ENCODE measurements around the gene ACIN1. TPM values are rescaled to one million over a fixed set of nuclear protein-coding genes. Genes with fewer than 3 reads are reported as not detected.

The ACIN1 gene
- total RNA-seq, 1 donor from 2014 or later = 161 TPM

DNA sequence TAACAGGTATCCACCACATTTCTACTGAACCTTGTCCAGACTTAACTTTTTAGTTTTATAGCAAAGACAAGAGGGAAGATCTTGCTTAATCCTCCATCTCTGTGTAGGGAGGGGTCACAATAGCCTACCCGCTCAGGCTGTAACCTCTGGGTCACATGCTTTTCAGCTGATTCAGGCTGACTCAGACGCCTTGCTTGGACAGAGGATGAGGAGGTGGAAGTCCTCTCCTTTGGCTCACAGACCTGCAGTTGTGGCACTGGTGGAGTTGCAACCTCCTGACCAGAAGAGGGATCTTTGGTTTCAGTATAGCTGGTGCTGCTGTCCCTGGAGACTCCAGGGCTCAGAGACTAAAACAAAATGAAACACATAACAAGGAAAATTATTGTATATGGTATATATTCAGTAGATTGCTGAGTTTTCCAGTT is 16.2 kb downstream of the ACIN1 start:
- Histone ChIP-seq H3K9me3 (no peaks in the 10 kb centered on the region), H3K27me3 (no peaks in the 10 kb centered on the region), H3K4me3 (no peak overlapping the region), H3K27ac (peak overlapping the region; percentile 11), H3K36me3 (peaks cover 99% of the 10 kb centered on the region), H3K4me1 (peaks cover 20% of the 10 kb centered on the region)
- TF ChIP-seq, protein P1, sequence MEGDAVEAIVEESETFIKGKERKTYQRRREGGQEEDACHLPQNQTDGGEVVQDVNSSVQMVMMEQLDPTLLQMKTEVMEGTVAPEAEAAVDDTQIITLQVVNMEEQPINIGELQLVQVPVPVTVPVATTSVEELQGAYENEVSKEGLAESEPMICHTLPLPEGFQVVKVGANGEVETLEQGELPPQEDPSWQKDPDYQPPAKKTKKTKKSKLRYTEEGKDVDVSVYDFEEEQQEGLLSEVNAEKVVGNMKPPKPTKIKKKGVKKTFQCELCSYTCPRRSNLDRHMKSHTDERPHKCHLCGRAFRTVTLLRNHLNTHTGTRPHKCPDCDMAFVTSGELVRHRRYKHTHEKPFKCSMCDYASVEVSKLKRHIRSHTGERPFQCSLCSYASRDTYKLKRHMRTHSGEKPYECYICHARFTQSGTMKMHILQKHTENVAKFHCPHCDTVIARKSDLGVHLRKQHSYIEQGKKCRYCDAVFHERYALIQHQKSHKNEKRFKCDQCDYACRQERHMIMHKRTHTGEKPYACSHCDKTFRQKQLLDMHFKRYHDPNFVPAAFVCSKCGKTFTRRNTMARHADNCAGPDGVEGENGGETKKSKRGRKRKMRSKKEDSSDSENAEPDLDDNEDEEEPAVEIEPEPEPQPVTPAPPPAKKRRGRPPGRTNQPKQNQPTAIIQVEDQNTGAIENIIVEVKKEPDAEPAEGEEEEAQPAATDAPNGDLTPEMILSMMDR (IDR thresholded peaks at IDR 0.05) = no peak
- DNase-seq = no peak
- intact Hi-C loops (cut with DNase I) = no loop called here
- peak; percentile 96 for ATAC-seq

DNA sequence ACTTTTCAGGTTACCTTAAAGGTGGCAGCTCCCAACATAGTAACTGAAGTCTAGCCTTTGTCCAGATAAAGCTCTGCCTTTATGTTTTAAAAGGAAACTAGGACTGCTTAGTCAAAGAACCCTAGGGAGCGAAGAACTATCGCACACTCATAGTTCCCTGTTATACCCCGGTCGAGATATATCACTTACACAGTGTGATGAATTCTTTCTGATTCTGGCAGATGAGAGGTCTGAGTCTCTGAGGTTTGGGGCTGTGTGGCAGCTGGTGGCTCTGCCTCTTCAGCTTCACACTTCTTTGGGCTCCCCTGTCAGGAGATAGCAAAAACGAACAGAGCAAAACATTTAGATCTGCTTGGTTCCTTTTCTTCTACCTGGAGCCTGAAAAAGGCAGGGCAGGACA is 17.0 kb downstream of the ACIN1 start:
- TF ChIP-seq, protein P1 (IDR thresholded peaks at IDR 0.05) = no peak
- Histone ChIP-seq H3K4me1 (peaks cover 20% of the 10 kb centered on the region), H3K27me3 (no peaks in the 10 kb centered on the region), H3K27ac (peak overlapping the region; percentile 11), H3K9me3 (no peaks in the 10 kb centered on the region), H3K4me3 (no peak overlapping the region), H3K36me3 (peaks cover 99% of the 10 kb centered on the region)
- intact Hi-C loops (cut with DNase I) = no loop called here
- DNase-seq = no peak
- no peak for ATAC-seq

DNA sequence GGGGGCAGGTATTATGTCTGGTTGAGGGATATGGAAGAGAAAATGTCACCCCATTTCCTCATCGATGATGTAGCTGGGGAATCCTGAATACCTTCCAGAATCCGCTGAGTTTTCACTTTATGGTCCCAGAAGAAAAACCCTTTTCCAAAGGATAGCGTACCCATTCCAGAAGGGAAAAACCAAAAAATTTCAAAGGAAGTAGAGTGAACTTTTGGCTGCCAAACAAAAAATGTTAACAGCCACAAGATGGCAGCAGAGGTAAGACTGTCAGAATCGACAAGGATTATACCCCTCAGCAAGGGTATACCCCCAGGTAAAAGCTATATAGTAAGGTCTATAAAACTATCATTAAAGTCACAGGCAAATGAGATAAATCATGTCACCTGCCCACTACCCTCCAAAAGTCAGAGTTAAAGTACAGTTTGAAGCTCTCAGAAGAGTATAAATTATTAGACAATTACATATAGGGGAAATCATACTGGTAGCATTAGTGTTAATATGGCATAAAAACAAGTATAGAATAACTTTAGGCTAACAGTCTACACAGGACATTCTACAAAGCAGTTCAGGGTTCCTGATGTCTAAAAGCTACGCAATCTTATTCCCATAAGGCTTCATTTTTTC is 18.0 kb downstream of the ACIN1 start:
- no peaks in the 10 kb centered on the region for H3K27me3 ChIP-seq
- peaks cover 29% of the 10 kb centered on the region for H3K4me1 ChIP-seq
- DNase-seq (no peak), ATAC-seq (peak; percentile 37)
- intact Hi-C loops (cut with DNase I) = no loop called here
- H3K36me3 ChIP-seq = peaks cover 97% of the 10 kb centered on the region
- no peak overlapping the region for H3K27ac ChIP-seq
- TF ChIP-seq, protein P1 (IDR thresholded peaks at IDR 0.05) = peak; percentile 60
- H3K4me3 ChIP-seq = no peak overlapping the region
- H3K9me3 ChIP-seq = no peaks in the 10 kb centered on the region

DNA sequence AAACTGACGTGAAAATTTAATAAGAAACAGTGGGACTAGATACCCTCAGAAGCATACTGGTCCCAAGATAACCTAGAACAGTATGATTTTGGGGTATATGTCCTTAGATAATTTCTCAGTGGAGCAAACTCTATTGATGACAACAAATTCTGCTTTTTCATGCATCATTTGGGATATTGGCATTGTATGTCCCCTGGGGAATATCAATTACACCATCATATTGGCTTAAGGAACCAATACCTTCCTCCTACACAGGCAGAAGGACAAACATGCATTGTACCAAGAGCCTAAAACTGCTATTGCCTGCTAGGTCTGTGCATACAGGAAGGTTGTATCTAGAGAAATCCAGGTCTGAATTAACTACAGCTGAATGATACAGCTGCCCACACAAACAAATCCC is 20.0 kb downstream of the ACIN1 start:
- ATAC-seq = no peak
- Histone ChIP-seq H3K36me3 (peaks cover 77% of the 10 kb centered on the region), H3K27me3 (no peaks in the 10 kb centered on the region), H3K27ac (no peak overlapping the region), H3K9me3 (no peaks in the 10 kb centered on the region), H3K4me3 (no peak overlapping the region), H3K4me1 (peaks cover 43% of the 10 kb centered on the region)
- no peak for DNase-seq
- intact Hi-C loops (cut with DNase I) = no loop called here
- TF ChIP-seq, protein P1 (IDR thresholded peaks at IDR 0.05) = no peak

DNA sequence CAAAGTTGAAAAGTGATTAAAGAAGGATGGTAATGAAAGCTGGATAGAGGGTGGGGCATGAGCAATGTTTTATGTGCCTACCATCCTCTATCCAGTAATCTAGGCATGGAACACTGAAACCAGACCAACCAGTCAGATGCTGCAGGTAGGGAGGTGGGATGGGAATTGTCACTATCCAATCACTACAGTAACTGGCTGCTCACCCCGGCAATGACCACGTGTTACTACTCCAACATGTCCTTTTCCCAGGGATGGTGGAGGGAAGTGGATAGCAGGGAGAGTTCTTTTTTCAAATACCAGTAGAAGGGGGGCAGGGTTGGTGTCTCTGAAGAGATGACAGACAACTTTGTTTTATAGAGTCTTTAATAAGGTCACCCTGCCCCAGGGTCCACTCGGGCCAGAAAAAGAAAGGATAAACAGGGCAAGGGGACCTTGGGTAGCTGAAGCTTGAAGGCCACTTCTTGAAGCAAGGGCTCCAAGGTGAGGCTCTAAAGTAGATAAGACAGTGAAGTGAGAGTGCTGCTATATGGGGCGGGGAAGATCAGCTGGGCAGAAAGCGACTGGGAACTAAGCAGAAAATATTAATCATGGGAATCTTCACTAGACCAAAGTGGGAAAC is 22.9 kb downstream of the ACIN1 start:
- Histone ChIP-seq H3K27me3 (no peaks in the 10 kb centered on the region), H3K9me3 (no peaks in the 10 kb centered on the region), H3K36me3 (peaks cover 72% of the 10 kb centered on the region), H3K27ac (peak overlapping the region; percentile 74), H3K4me3 (peak overlapping the region; percentile 71), H3K4me1 (peaks cover 35% of the 10 kb centered on the region)
- TF ChIP-seq, protein P1 (IDR thresholded peaks at IDR 0.05) = no peak
- ATAC-seq (no peak), DNase-seq (no peak)
- intact Hi-C loops (cut with DNase I) = no loop called here
